Type B pancreatic cell (in vitro differentiated cells): Measurements from ENCODE around the gene OR6C1. TPM values are rescaled to one million over a fixed set of nuclear protein-coding genes. Genes with fewer than 3 reads are reported as not detected.
"Not testable (repeated sequence)": the region's sequence is repeated elsewhere in the genome, so short reads cannot be mapped to it uniquely, and the experiment has no call there.

Source experiments
- DNase-seq: peaks from one replicate; pipeline ENCODE4 v3.0.0; 2021; ENCODE audit warnings: mixed read lengths; ENCODE audit not compliant: unreplicated experiment; ENCODE audit errors: extremely low spot score
- H3K27ac Mint-ChIP-seq: 2 replicates; pipeline ENCODE4 v1.8.0; 2021; ENCODE audit warnings: mild to moderate bottlenecking, mixed read lengths
- H3K27me3 Mint-ChIP-seq: 2 replicates; pipeline ENCODE4 v1.8.0; 2021; ENCODE audit warnings: mixed read lengths
- H3K36me3 Mint-ChIP-seq: 2 replicates; pipeline ENCODE4 v1.8.0; 2021; ENCODE audit warnings: mixed read lengths
- H3K4me1 Mint-ChIP-seq: one replicate; pipeline ENCODE4 v1.8.0; 2021; ENCODE audit warnings: mixed read lengths; ENCODE audit not compliant: unreplicated experiment
- H3K4me3 Mint-ChIP-seq: 2 replicates; pipeline ENCODE4 v1.8.0; 2021; ENCODE audit warnings: mild to moderate bottlenecking, mixed read lengths
- H3K9me3 Mint-ChIP-seq: 2 replicates; pipeline ENCODE4 v1.8.0; 2021; ENCODE audit warnings: mixed read lengths
- CTCF ChIP-seq: fragments of 200-600 bp; sonication (generic); conservative IDR thresholded peaks from 2 replicates; pipeline ENCODE4 v1.5.0; 2021; ENCODE audit warnings: antibody characterized with exemption, mild to moderate bottlenecking
- total RNA-seq: library from RNA; stranded (reverse); gene quantifications from 2 replicates; pipeline ENCODE4 v1.2.1, GENCODE V29; 2021; ENCODE audit warnings: low replicate concordance

Gene OR6C1
- total RNA-seq, 1 donor from 2014 or later = not detected

- no peaks in the 10 kb centered on the region for H3K9me3 Mint-ChIP-seq
- no peaks in the 10 kb centered on the region for H3K36me3 Mint-ChIP-seq
- H3K4me3 Mint-ChIP-seq = no peak within 1 kb of the TSS
- no peak for DNase-seq
- no peaks in the 10 kb centered on the region for H3K4me1 Mint-ChIP-seq
- H3K27me3 Mint-ChIP-seq = peaks cover 2% of the 10 kb centered on the region
- H3K27ac Mint-ChIP-seq = no peak within 1 kb of the TSS
- no peak for TF ChIP-seq CTCF
Measured at GRCh38 chr12:55330446-55330845, 16.3 kb downstream of the OR6C1 start, which contains the start of gene OR6C3. TSS of gene OR6C3 (plus strand) at chr12:55330746. CDS start at chr12:55331701, 955 bp downstream.

GRCh38 chr12:55336002-55336401 lies 21.9 kb downstream of the OR6C1 start:
- Mint-ChIP-seq H3K4me1 (no peaks in the 10 kb centered on the region), H3K36me3 (no peaks in the 10 kb centered on the region)

GRCh38 chr12:55355338-55355737 lies 41.2 kb downstream of the OR6C1 start:
- H3K27ac Mint-ChIP-seq = not testable (repeated sequence)

More at GRCh38 chr12:55336002-55336401, 21.9 kb downstream of the OR6C1 start:
- Mint-ChIP-seq H3K4me3 (no peak overlapping the region), H3K27me3 (peaks cover 3% of the 10 kb centered on the region), H3K9me3 (no peaks in the 10 kb centered on the region), H3K27ac (no peak overlapping the region)
- no peak for DNase-seq
- TF ChIP-seq CTCF = no peak

GRCh38 chr12:55362675-55363074 lies 48.5 kb downstream of the OR6C1 start, which contains the start of gene OR6C75:
TSS of gene OR6C75 (plus strand) at chr12:55362975. CDS start at chr12:55365111, 2,136 bp downstream.
- peaks cover 10% of the 10 kb centered on the region for H3K27me3 Mint-ChIP-seq
- H3K4me3 Mint-ChIP-seq = no peak within 1 kb of the TSS
- H3K36me3 Mint-ChIP-seq = no peaks in the 10 kb centered on the region
- no peak within 1 kb of the TSS for H3K27ac Mint-ChIP-seq
- H3K9me3 Mint-ChIP-seq = no peaks in the 10 kb centered on the region
- DNase-seq = no peak
- H3K4me1 Mint-ChIP-seq = no peaks in the 10 kb centered on the region
- no peak for TF ChIP-seq CTCF

More at GRCh38 chr12:55355338-55355737, 41.2 kb downstream of the OR6C1 start:
- not testable (repeated sequence) for H3K9me3 Mint-ChIP-seq, DNase-seq, H3K4me3 Mint-ChIP-seq, H3K27me3 Mint-ChIP-seq, H3K36me3 Mint-ChIP-seq, H3K4me1 Mint-ChIP-seq

- no peak for DNase-seq
- TF ChIP-seq CTCF = no peak
- H3K4me3 Mint-ChIP-seq = no peak overlapping the region
- no peaks in the 10 kb centered on the region for H3K9me3 Mint-ChIP-seq
- H3K36me3 Mint-ChIP-seq = no peaks in the 10 kb centered on the region
- H3K27ac Mint-ChIP-seq = no peak overlapping the region
- peaks cover 10% of the 10 kb centered on the region for H3K27me3 Mint-ChIP-seq
- no peaks in the 10 kb centered on the region for H3K4me1 Mint-ChIP-seq
Measured at GRCh38 chr12:55365086-55365485, 50.9 kb downstream of the OR6C1 start.

Other genes starting within 250 kb of the OR6C1 start
- not detected in 2 replicates for gene OR9K2, start 187.9 kb upstream of the OR6C1 start, total RNA-seq
- not detected in 2 replicates for gene OR10A7, start 93.3 kb upstream of the OR6C1 start, total RNA-seq
- gene OR6C74, start 69.7 kb upstream of the OR6C1 start, total RNA-seq = not detected in 2 replicates
- not detected in 2 replicates for gene OR6C6, start 17.8 kb upstream of the OR6C1 start, total RNA-seq
- not detected in 2 replicates for gene OR6C3, start 16.4 kb downstream of the OR6C1 start, total RNA-seq
- not detected in 2 replicates for gene OR6C75, start 48.6 kb downstream of the OR6C1 start, total RNA-seq
- gene OR6C65, start 86.2 kb downstream of the OR6C1 start, total RNA-seq = not detected in 2 replicates
- not detected in 2 replicates for gene OR6C76, start 111.9 kb downstream of the OR6C1 start, total RNA-seq
- not detected in 2 replicates for gene OR6C2, start 129.7 kb downstream of the OR6C1 start, total RNA-seq
- gene OR6C70, start 155.8 kb downstream of the OR6C1 start, total RNA-seq = not detected in 2 replicates
- gene OR6C68, start 178.0 kb downstream of the OR6C1 start, total RNA-seq = not detected in 2 replicates
- gene OR6C4, start 235.3 kb downstream of the OR6C1 start, total RNA-seq = not detected in 2 replicates